Eye (tissue), 1 donor: ENCODE results near the gene NOSTRIN.

Experiments
- DNase-seq: peaks from one replicate; pipeline ENCODE4 v3.0.0-alpha.2; 2015

Gene NOSTRIN

DNA sequence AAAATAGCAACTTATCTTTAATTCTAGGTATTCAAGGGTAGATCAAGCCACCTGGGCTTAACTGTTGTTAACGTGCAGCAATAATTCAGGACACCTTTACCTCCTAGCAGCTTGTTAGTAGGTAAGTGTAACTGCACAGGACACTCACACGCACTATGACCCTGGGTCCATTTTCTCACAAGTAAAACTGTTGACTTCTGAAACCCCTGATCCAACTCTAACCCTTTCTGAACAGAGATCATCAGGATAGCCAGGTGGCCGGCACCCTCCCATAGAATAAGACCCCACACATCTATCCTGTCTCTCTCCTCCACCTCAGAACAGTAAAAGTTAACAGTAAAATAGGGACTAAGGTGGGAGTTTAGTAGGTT is 87.2 kb downstream of the NOSTRIN start:
- no peak for DNase-seq

DNA sequence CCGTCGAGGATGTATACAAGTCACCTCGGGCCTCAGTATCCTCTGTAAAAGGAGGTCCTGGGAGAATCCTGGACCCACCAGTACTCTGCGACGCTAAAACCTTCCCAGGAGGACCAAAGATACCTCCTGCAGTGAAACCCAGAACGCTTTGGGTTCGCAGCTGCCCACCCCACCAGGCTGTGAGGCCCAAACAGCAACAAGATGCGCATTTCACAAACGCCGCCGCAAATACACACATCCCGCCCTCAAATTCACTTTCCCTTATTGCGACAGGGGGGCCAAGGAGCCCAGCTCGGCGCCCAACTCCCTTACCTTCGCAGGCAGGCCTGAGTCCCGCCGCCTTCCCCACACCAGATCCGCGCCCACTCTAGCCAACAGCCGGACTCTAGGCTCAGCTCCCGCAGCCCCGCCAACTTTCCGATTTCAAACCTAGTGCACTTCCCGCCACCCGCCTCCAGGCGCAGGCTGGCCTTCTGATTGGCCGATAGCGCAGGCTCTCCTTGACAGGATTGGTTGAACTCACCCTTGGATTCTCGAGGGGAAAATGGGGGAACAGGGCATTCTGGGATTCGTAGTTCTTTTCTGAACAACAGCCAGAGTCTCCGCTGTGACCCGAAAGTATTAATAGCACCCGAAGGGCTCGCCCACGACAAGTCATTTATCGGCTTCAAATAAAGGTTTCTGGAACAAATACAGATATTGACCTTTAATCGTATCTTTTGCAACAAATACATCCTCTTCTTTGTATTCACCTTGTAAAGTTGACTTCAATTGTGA is 87.8 kb downstream of the NOSTRIN start, which contains the start of gene SPC25:
Gene SPC25, minus strand, starts transcription at position 425 of the 777 bp plus-strand sequence. CDS start 911 bp downstream, outside the sequence.
- peak; percentile 98 for DNase-seq

DNA sequence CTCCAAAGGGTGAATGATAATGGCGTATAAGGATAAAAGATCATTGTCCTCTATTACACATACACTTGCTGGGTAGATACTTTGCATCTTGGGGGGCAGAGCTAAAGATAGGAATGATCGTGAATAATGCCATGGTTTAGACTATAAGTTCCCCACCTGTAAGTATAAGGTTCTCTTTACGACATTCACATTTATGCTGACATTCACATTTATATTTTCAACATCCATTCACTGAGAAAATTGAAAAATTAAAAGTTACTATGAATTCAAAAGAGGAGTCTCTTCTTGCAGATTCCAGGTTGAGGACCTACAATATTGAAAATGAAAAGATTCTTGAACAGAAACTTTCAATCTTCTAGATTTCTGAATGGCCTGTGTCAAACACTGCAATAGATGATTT is 89.9 kb downstream of the NOSTRIN start:
- DNase-seq: no peak

DNA sequence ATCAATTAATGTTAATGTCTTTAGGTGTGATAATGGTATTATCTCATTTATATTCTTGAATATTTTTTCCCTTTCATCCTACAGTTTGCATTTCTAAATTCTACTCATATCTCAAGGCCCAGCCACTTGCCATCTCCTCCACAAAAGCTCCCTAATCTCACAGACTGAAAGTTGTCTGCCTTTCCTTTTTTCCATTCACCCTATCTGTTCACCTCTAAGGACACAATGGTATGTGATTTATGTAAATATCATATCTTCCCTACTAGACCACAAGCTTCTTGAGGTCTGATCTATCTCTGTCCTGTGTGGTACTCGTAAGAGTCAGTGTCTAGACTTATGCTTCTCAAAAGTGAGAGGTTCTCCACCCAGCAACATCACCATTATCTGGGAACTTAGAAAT is 91.7 kb downstream of the NOSTRIN start:
- no peak for DNase-seq

DNA sequence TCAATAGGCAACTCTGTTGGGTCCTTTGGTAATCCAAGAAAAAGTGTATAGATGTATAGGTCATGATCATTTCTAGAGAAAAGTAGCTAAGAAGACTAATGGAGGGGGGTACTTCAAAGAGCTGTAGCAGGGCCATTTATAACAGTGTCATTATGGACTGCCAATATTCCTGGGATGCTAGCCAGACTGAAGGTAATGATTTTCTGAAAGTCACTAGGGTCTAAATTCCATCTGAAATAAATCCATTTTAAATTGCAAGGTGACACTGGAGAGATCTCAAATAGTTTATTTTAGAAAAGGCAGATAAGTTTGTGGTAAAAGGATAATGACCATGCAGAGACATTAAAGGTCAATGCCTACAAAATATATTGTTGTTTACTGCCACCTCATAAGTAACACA is 92.3 kb downstream of the NOSTRIN start:
- no peak for DNase-seq

DNA sequence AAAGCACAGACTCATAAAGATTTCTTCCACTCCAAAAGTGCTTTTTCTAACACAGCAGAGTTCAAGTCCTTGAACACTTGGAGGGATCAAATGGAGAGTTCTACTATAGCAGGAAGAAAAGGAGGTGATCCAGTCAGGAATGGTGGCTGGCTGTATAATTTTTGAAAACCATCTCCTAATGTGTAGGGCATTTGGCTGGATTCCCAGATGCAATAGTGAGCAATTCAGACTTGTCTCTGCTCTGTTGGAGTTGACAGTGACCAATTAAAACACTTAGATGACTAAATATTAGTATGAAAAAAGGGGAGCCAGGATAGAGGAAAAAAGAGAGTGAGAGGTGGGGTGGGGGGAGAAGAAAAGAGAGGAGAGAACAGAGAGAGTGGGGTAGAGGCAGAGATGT is 93.3 kb downstream of the NOSTRIN start:
- no peak for DNase-seq

DNA sequence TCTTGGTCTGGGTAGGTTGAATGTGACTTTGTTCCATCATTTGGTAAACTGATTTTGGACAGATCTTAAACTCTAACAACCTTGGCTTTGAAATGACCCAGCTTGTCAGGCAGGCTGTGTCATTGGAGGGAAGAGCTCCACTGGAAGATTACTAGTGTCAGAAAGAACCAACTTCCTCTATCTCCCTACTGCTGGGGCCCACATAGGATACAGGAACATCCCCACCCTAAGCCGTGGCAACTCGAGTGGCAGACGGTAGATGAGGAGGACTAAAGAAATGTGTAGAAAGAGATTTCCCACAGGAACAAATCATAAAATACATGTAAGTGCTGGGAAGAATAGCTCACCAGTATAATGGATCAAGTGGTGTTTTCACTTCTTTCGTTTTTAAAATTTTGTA is 94.3 kb downstream of the NOSTRIN start:
- DNase-seq: no peak

DNA sequence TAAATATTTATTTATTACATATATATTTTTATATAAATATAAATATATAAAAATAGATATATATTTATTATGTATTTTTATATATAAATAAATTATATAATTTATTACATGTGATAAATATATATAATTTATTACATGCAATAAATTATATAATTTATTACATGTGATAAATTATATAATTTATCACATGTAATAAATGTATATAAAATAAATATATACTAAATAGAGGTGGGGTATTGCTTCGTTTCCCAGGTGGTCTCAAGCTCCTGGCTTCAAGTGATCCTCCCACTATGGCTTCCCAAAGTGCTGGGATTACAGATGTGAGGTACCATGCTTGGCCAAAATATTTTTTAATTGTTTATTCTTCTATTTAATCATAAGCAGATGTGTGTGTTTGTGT is 95.0 kb downstream of the NOSTRIN start:
- DNase-seq: no peak

DNA sequence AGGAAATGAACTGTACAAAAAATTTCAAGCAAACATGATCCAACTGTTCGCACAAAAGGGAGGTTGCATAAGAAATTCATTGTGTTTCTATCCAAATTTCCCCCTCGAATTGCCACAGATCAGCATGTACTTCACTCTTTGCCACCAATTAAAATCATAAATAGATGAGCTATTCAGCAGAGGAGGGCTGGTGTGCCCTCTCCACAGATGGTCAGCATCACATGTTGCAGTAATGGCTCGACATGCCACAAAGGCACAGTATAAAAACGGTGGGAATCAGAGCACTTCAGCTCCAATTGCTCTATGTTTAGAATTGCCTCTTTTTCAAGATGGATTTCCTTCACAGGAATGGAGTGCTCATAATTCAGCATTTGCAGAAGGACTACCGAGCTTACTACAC is 98.6 kb downstream of the NOSTRIN start, which contains the start of gene G6PC2:
Gene G6PC2, plus strand, starts transcription at position 289 of the 400 bp plus-strand sequence. Its CDS starts 41 bp downstream, at position 330.
- DNase-seq: no peak

DNA sequence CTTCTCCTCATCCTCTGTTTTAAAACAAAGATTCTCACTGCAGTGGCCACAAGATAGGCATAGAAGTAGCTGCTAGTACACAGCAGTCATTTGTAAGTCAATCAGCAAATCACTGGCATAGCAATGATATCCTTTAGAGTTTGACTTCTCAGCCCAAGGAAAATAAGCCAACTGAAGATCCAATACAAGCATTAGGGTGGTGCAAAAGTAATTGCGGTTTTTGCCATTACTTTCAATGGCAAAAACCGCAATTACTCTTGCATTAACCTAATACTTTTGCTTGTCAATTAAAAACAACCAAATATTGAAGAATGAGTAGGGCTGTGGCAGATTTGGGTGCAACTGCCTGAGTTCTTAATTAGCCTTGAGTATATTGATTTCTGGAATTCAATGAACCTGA is 101.5 kb downstream of the NOSTRIN start:
- no peak for DNase-seq

DNA sequence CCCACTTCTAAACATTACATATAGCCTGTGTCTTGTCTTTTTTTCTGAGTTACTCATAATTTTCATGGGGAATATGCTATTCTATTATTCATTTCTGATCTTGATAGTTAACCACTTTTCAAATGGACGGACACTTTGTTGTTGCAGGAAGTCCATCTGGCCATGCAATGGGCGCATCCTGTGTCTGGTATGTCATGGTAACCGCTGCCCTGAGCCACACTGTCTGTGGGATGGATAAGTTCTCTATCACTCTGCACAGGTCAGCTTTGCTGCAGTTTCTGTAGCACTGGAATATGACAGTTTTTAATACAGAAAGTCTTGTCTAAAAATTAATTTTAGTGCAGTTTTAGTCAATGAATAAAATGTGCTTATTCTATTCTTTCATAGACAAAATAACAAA is 101.9 kb downstream of the NOSTRIN start:
- no peak for DNase-seq

DNA sequence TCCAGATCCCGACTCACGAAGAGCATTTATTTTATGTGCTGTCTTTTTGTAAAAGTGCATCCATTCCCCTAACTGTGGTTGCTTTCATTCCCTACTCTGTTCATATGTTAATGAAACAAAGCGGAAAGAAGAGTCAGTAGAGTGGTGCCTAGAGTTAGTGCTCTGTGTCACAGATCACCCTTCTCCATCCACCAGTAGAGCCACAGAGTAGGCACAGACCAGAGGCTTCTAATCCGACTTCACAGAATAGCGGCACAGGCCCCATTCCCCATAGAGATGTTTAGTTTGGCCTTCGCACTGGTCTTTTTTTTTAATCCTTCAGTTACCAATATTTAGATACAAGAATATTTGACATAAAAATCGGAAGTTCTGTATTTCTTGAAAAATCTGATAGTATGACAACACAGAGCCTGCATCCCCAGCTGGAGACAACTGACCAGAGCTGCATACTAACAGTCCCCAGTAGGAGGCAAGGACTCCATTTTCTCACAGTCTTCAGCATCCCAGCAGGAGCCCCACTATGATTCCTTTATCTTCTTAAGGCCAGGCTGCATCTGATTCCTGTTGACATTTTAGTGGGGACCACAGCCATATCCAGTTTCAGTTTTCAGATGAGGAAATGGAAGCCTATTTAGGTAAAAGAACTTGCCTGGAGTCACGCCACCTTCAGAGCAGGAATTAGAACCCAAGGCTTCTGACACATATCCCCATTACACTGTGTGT is 105.7 kb downstream of the NOSTRIN start:
- DNase-seq: no peak

DNA sequence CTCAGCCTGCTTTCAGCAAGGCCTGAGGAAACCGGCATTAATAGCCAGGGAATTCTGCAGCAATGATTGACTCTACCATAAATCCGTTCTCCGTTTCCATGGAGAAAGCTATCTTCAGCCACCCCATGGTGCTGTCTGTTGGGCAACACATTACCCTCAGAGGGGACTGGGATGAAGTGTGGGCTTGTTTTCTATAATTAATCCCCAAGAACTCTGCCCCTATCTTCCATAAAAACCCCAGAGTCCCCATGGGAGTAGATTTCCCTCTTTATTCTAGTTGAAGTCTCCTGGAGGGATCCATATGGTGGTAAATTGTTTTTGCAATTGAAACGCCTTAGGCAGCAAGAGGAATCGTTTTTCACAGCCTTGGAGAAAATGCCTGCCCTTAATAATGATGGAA is 107.9 kb downstream of the NOSTRIN start:
- DNase-seq: peak; percentile 50

DNA sequence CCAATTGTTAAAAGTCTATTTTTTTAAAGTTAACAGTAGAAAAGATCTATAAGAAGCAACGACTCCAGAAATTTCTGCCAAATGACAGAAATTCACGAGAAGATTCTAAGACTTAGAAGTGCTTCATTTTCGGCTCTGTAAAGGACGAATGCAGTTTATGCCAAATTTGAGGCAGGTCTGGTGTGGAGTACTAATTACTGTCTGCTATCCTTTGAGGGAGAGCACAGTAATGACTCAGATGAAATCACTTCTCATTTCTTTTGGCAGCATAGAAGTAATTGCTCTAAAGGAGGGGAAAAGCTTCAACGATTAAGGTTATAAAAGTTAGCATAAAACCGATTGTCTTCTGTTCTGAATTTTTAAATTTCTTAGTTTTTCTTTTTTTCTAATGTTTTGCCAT is 110.0 kb downstream of the NOSTRIN start:
- no peak for DNase-seq

DNA sequence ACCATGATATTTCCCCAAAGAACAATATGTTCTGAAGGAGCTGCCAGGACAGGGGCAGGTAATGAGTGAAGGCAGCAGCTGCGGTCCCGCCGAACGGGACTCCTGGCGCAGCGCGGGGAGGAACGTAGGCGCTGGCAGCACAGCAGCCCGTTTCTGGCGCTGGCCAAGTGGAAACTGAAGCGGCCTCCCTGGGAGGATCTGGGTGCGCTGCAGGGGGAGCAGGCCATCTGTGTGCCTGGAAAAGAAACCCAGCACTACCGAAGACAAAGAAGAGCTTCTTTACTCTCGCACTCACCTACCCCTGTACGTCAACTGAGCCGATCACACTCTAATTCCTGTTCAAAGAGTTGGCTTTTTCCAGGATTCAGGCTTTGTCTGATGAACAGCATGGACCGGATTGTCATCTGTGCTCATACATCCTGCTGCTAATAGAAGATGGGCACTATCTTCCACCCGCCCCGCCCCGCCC is 110.5 kb downstream of the NOSTRIN start:
- DNase-seq: peak; percentile 73

DNA sequence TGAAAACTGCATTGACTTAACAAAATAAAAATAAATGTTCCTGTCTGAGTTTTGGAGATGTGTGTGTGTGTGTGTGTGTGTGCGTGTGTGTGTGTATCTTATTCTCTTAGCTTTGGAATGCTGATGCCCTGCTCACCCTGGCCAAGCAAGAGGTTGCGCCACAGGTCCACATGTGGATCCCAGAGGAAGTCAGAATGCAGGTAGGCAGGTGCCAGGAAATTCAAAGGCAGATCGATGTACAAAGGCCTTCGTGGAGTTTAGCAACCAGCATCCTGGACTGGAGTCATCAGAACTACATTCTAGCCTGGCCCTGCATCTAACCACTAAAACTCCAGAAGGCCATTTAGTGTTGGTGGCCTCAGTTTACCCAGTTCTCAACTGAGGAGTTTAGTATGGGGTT is 111.1 kb downstream of the NOSTRIN start:
- no peak for DNase-seq
